Osteocyte (in vitro differentiated cells): Measurements from ENCODE around the gene TRIM33. TPM values are rescaled to one million over a fixed set of nuclear protein-coding genes. Genes with fewer than 3 reads are reported as not detected.
"Not testable (repeated sequence)": the region's sequence is repeated elsewhere in the genome, so short reads cannot be mapped to it uniquely, and the experiment has no call there.

Experiments used
- DNase-seq: peaks from one replicate; pipeline ENCODE4 v3.0.0; 2021; ENCODE audit warnings: mixed read lengths; ENCODE audit not compliant: unreplicated experiment; ENCODE audit errors: extremely low spot score
- H3K27ac Mint-ChIP-seq: one replicate; pipeline ENCODE4 v1.8.0; 2021; ENCODE audit warnings: mild to moderate bottlenecking, mixed read lengths; ENCODE audit not compliant: unreplicated experiment
- H3K27me3 Mint-ChIP-seq: one replicate; pipeline ENCODE4 v1.8.0; 2021; ENCODE audit warnings: mixed read lengths; ENCODE audit not compliant: unreplicated experiment
- H3K36me3 Mint-ChIP-seq: one replicate; pipeline ENCODE4 v1.8.0; 2021; ENCODE audit warnings: mixed read lengths; ENCODE audit not compliant: unreplicated experiment
- H3K4me1 Mint-ChIP-seq: one replicate; pipeline ENCODE4 v1.8.0; 2021; ENCODE audit warnings: mixed read lengths; ENCODE audit not compliant: unreplicated experiment
- H3K4me3 Mint-ChIP-seq: one replicate; pipeline ENCODE4 v1.8.0; 2021; ENCODE audit warnings: mild to moderate bottlenecking, moderate library complexity, mixed read lengths; ENCODE audit not compliant: unreplicated experiment
- H3K9me3 Mint-ChIP-seq: one replicate; pipeline ENCODE4 v1.8.0; 2021; ENCODE audit warnings: mixed read lengths; ENCODE audit not compliant: unreplicated experiment
- total RNA-seq: library from RNA; stranded (reverse); gene quantifications from 2 replicates; pipeline ENCODE4 v1.2.1, GENCODE V29; 2021
- TF ChIP-seq, protein P1 (sequence below): fragments of 200-600 bp; sonication (generic); IDR thresholded peaks from 2 replicates; pipeline ENCODE4 v1.5.0; 2021; ENCODE audit warnings: antibody characterized with exemption, mild to moderate bottlenecking, moderate library complexity

TRIM33 gene
- total RNA-seq, 1 donor from 2014 or later = 32.2 TPM

DNA sequence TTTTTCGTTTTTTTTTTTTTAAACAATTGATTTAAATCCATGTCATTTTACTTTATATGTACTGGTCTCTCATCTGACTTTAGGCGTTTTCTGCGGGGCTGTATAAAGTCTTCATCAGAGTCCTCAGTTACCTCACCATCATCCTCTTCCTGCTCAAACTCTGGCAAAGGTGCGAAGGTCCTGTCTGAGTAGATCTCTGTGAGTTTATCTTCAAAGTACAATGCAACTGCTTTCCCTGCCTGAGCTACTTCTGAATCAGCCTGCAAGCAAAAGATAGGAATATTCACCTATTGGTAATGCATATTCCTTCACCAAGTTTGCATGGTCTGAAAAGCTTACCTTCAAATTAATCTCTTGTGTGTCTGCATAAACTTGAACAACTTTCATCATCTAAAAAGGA, 113.4 kb downstream of the TRIM33 start:
- no peak for DNase-seq
- no peak overlapping the region for H3K27ac Mint-ChIP-seq
- H3K36me3 Mint-ChIP-seq = peaks cover 48% of the 10 kb centered on the region
- TF ChIP-seq, protein P1, sequence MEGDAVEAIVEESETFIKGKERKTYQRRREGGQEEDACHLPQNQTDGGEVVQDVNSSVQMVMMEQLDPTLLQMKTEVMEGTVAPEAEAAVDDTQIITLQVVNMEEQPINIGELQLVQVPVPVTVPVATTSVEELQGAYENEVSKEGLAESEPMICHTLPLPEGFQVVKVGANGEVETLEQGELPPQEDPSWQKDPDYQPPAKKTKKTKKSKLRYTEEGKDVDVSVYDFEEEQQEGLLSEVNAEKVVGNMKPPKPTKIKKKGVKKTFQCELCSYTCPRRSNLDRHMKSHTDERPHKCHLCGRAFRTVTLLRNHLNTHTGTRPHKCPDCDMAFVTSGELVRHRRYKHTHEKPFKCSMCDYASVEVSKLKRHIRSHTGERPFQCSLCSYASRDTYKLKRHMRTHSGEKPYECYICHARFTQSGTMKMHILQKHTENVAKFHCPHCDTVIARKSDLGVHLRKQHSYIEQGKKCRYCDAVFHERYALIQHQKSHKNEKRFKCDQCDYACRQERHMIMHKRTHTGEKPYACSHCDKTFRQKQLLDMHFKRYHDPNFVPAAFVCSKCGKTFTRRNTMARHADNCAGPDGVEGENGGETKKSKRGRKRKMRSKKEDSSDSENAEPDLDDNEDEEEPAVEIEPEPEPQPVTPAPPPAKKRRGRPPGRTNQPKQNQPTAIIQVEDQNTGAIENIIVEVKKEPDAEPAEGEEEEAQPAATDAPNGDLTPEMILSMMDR = no peak
- H3K4me3 Mint-ChIP-seq = no peak overlapping the region
- H3K9me3 Mint-ChIP-seq = no peaks in the 10 kb centered on the region
- H3K27me3 Mint-ChIP-seq = no peaks in the 10 kb centered on the region
- H3K4me1 Mint-ChIP-seq = no peaks in the 10 kb centered on the region

DNA sequence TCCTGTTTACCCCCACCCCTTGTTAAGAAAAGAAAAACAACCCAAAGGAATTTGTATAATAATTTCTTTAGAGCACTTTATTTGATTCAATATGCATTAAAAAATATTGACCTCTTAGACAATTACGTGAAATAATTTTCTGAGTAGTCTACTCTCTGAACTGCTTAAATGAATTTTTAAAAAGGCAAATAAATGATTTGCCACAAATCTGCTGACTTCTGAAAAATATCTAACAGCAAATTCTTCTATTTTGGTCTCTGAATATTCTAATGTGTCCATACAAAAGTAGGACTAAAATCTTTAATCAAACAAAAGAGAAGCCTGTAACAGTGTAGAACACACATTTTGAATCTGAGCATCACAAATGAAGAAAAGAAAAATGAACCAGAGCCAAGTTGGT, 115.1 kb downstream of the TRIM33 start:
- Mint-ChIP-seq H3K27me3 (no peaks in the 10 kb centered on the region), H3K9me3 (no peaks in the 10 kb centered on the region), H3K4me3 (no peak overlapping the region), H3K4me1 (no peaks in the 10 kb centered on the region), H3K36me3 (peaks cover 47% of the 10 kb centered on the region), H3K27ac (no peak overlapping the region)
- TF ChIP-seq, protein P1 = no peak
- DNase-seq = no peak

DNA sequence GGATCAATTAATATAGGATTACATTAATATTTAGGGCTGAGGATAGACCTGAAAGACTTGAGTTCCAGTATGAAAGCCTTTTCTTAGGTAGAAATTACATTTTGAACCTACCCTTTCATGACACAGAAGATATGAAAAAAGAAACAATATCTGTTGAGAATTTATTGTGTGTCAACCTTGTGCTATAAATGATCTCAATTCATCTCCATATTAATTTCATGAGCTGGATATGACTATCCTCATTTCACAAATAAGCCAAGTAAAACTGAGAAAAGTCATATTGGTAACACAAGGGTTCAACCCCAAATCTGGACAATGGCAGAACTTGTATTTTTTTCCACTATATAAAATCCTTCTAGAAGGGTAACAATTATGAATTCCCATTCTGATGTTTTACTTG, 120.0 kb downstream of the TRIM33 start:
- DNase-seq = no peak
- Mint-ChIP-seq H3K4me1 (no peaks in the 10 kb centered on the region), H3K9me3 (peaks cover 15% of the 10 kb centered on the region), H3K4me3 (no peak overlapping the region), H3K27me3 (no peaks in the 10 kb centered on the region), H3K36me3 (peaks cover 22% of the 10 kb centered on the region), H3K27ac (no peak overlapping the region)
- TF ChIP-seq, protein P1 = no peak

DNA sequence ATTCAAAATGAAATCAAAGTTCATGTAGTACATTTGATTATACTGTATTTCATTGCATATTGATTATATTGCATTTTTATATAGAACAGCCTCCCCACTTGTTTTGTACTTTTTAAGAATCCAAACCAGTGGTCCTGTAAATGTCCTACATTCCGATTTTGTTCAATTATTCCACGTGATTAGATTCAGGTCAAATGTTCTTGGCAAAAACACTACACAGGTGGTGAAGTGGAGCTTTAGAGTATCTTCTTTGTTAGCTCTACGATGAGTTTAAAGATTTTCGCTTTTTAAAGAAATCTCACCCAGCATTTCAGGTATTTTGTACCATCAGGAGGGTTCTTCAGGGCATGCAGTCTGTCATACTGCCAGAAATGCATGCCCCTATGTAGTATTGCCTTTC, 120.6 kb downstream of the TRIM33 start:
- peaks cover 18% of the 10 kb centered on the region for H3K9me3 Mint-ChIP-seq
- no peak overlapping the region for H3K27ac Mint-ChIP-seq
- peaks cover 19% of the 10 kb centered on the region for H3K36me3 Mint-ChIP-seq
- no peaks in the 10 kb centered on the region for H3K4me1 Mint-ChIP-seq
- H3K27me3 Mint-ChIP-seq = no peaks in the 10 kb centered on the region
- no peak overlapping the region for H3K4me3 Mint-ChIP-seq
- TF ChIP-seq, protein P1 = no peak
- no peak for DNase-seq

DNA sequence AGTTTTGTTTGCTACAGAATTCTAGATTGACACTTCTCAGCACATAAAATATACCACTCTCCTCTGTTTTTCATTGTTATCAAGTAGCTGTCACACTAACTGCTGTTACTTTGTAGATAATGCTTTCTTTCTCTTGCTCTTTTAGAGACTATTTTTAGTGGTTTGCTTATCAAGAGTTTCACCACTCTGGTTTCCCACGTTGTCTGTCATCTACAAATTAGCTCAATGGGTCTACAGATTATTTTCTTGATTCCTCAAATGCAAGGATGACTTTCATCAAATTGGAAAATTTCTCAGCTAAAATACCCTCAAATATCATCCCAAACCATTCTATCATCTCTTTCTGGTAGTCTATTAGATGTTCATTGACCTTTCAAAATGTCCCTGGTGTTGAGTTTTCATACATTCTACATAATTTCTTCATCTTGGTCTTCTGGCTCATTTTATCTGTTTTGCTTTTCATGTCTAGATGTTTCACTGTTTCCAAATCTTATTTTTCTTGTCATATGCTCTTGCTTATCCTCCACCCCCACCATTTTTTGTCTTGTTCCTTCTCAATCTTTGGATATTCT, 122.5 kb downstream of the TRIM33 start:
- peaks cover 23% of the 10 kb centered on the region for H3K9me3 Mint-ChIP-seq
- H3K27ac Mint-ChIP-seq = no peak overlapping the region
- no peak overlapping the region for H3K4me3 Mint-ChIP-seq
- TF ChIP-seq, protein P1 = no peak
- DNase-seq = no peak
- no peaks in the 10 kb centered on the region for H3K27me3 Mint-ChIP-seq
- no peaks in the 10 kb centered on the region for H3K4me1 Mint-ChIP-seq
- peaks cover 18% of the 10 kb centered on the region for H3K36me3 Mint-ChIP-seq

DNA sequence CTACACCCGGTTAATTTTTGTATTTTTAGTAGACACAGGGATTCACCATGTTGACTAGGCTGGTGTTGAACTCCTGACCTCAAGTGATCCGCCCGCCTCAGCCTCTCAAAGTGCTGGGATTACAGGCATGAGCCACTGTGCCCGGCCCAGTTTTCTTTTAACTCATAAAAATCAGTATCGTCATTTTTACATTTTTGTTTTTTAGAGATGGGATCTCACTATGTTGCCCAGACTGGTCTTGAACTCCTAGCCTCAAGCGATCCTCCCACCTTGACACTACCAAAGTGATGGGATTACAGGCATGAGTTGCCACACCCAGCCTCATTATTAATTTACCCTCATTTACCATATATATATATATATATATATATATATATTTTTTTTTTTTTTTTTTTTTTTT, 123.4 kb downstream of the TRIM33 start:
- Mint-ChIP-seq H3K9me3 (peaks cover 29% of the 10 kb centered on the region), H3K36me3 (peaks cover 17% of the 10 kb centered on the region)
- DNase-seq, H3K27ac Mint-ChIP-seq, H3K4me3 Mint-ChIP-seq, H3K4me1 Mint-ChIP-seq, H3K27me3 Mint-ChIP-seq: not testable (repeated sequence)
